ENCODE results near the gene SDK1.

The SDK1 gene

DNA sequence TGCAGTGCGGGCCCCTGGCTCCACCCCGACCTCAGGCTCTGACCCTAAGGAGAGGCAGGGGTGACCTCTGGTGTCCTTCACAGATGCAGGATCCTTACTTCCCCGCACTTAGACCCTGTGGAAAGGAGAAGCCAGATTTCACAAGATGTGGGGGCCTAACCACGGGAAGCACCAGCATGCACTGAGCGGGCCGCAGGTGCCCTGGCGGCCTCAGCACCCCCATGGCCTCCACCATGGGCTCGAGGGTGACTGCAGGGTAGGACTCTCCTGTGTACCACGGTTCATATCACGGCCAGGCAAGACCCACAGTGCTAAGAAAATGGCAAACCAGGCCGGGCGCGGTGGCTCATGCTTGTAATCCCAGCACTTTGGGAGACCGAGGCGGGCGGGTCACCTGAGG is 971.1 kb downstream of the SDK1 start:
- TF ChIP-seq, protein P1, sequence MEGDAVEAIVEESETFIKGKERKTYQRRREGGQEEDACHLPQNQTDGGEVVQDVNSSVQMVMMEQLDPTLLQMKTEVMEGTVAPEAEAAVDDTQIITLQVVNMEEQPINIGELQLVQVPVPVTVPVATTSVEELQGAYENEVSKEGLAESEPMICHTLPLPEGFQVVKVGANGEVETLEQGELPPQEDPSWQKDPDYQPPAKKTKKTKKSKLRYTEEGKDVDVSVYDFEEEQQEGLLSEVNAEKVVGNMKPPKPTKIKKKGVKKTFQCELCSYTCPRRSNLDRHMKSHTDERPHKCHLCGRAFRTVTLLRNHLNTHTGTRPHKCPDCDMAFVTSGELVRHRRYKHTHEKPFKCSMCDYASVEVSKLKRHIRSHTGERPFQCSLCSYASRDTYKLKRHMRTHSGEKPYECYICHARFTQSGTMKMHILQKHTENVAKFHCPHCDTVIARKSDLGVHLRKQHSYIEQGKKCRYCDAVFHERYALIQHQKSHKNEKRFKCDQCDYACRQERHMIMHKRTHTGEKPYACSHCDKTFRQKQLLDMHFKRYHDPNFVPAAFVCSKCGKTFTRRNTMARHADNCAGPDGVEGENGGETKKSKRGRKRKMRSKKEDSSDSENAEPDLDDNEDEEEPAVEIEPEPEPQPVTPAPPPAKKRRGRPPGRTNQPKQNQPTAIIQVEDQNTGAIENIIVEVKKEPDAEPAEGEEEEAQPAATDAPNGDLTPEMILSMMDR (IDR thresholded peaks at IDR 0.05; ENCODE audit: low read depth, low read length, missing control alignments) = no peak
- no peak overlapping the region for H3K4me3 ChIP-seq (ENCODE audit: low read depth, low read length)
- DNase-seq (ENCODE audit: low read depth) = no peak

GRCh38 chr7:4273566-4274230 is 972.6 kb downstream of the SDK1 start:
- H3K4me3 ChIP-seq (ENCODE audit: low read depth, low read length) = no peak overlapping the region
- TF ChIP-seq, protein P1 (IDR thresholded peaks at IDR 0.05; ENCODE audit: low read depth, low read length, missing control alignments) = no peak
- no peak for DNase-seq (ENCODE audit: low read depth)

DNA sequence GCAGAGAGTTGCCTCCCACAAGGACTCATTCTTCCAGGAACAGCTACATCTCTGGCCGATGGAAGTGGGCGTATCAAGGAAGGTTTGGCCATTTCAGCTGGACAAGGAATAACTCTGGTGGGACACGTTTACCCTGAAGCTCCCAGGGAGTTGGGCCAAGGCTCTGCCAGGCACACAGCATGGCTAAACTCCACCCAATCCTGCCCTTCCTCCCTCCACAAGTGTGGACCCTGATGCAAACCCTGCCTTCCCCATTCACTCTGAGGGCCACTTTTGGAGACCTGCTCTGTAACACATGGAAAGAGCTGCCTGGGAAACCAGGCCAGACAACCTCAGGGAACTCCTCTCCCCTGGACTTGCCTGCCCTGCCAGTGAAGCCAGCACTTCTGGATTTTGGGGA is 973.2 kb downstream of the SDK1 start:
- TF ChIP-seq, protein P1 (IDR thresholded peaks at IDR 0.05; ENCODE audit: low read depth, low read length, missing control alignments) = no peak
- DNase-seq (ENCODE audit: low read depth) = no peak
- H3K4me3 ChIP-seq (ENCODE audit: low read depth, low read length) = no peak overlapping the region

DNA sequence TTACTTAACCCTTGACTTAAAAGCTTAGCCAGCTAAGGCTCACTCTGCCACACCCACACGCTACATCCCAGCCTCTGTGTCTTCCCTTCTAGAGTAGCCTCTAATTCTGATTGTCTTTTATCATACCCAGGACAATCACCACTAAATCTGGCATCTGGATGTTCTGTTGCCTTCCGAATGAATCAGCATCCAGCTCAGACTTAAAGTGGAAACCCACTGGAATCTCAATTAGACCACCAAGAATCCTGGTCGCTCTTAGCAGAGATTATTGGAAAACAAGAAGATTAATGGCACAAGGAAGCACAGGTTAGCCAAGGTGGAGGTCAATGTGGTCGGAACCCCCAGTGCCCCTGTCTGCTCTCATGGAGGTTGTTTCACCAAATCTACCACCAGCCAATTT is 976.9 kb downstream of the SDK1 start:
- DNase-seq (ENCODE audit: low read depth) = no peak
- H3K4me3 ChIP-seq (ENCODE audit: low read depth, low read length) = no peak overlapping the region
- TF ChIP-seq, protein P1 (IDR thresholded peaks at IDR 0.05; ENCODE audit: low read depth, low read length, missing control alignments) = no peak

- no peak for DNase-seq (ENCODE audit: low read depth)
Measured at GRCh38 chr7:4279216-4279615, 978.2 kb downstream of the SDK1 start.

GRCh38 chr7:4281231-4281993 is 980.4 kb downstream of the SDK1 start:
- no peak for DNase-seq (ENCODE audit: low read depth)
- no peak overlapping the region for H3K4me3 ChIP-seq (ENCODE audit: low read depth, low read length)
- TF ChIP-seq, protein P1 (IDR thresholded peaks at IDR 0.05; ENCODE audit: low read depth, low read length, missing control alignments) = no peak

More at GRCh38 chr7:4279216-4279615, 978.2 kb downstream of the SDK1 start:
- no peak overlapping the region for H3K4me3 ChIP-seq (ENCODE audit: low read depth, low read length)
- TF ChIP-seq, protein P1 (IDR thresholded peaks at IDR 0.05; ENCODE audit: low read depth, low read length, missing control alignments) = no peak
